H1 (cell line): ENCODE measurements around the gene CRACDL. TPM values are rescaled to one million over a fixed set of nuclear protein-coding genes. Genes with fewer than 3 reads are reported as not detected.

Experiments
- JUN ChIP-seq: IDR thresholded peaks from 2 replicates; pipeline ENCODE4 v1.6.1; 2011; ENCODE audit warnings: low read depth, mild to moderate bottlenecking, improper control_type of control experiment, low read length
- RNF2 ChIP-seq: fragments of 200-900, 300-1000 bp; sonication (generic); IDR thresholded peaks from 2 replicates; pipeline ENCODE4 v1.7.1; 2016; ENCODE audit warnings: borderline replicate concordance, low read depth, mild to moderate bottlenecking, antibody characterized with exemption, low read length; ENCODE audit not compliant: poor library complexity, severe bottlenecking; ENCODE audit errors: missing control alignments
- RXRA ChIP-seq: IDR thresholded peaks from 2 replicates; pipeline ENCODE4 v1.6.1; 2011; ENCODE audit warnings: low read depth, mild to moderate bottlenecking, low read length, moderate library complexity; ENCODE audit not compliant: insufficient read depth
- YY1 ChIP-seq: IDR thresholded peaks from 2 replicates; pipeline ENCODE4 v1.6.1; 2011; ENCODE audit warnings: low read depth, mild to moderate bottlenecking, low read length
- polyA plus RNA-seq, 7 experiments: library from polyadenylated mRNA; depleted of rRNA in 3 of 7; stranded (reverse) in 5 of 7; unstranded in 2 of 7; fragments of >200 nt in 5 of 7; fragments of 200-250 nt in 2 of 7; gene quantifications; 1 replicate in 5 of 7; 2 replicates in 1 of 7; 4 replicates in 1 of 7; pipeline versions ENCODE4 v1.2.1 to v1.2.3, GENCODE V29; 2011 to 2013; ENCODE audit warnings: missing spikeins in 2 of 7, mixed read lengths in 2 of 7
- total RNA-seq: library from RNA; stranded (reverse); fragmentation: NEBNext Ultra II Directional; extraction: Animal tissue kit (Norgen Biotek cat#: 25700); gene quantifications from 2 replicates; pipeline ENCODE4 v1.2.1, GENCODE V29; 2021

Gene CRACDL
- total and polyA plus RNA-seq, 2 of the 8 experiments (the other 6 are each of a cell fraction or from before 2014, with no cell fraction given): 0.07 to 0.38 TPM

DNA sequence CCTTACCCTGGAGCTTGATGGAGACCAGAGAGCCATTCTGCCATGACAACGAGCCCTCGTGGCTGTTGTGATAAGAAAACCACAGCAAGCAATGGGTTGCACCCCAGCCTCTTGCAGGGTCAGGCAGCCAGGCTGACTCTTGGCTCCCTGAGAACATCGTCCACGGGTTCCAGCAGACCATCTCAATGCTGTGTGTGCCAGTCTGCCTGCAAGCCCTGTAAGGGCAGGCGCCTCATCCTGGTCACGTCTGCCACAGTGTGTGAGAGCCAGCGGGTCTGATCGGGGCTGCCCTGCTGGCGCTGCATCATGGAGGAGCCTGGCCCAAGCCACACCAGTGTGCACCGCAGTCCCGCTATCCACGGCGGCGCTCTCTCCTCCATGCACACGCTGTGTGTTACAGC is 134.1 kb downstream of the CRACDL start (continued):
- TF ChIP-seq RXRA (no peak), YY1 (no peak), RNF2 (no peak), JUN (no peak)
